ENCODE data around the gene BTBD9. TPM values are rescaled to one million over a fixed set of nuclear protein-coding genes. Genes with fewer than 3 reads are reported as not detected.

BTBD9 gene
- total RNA-seq, 2 donors from 2014 or later, result 14.2 to 18.2 TPM

- DNase-seq (ENCODE audit: low spot score), result no peak
- Histone ChIP-seq H3K36me3 (no peaks in the 10 kb centered on the region), H3K4me3 (no peak overlapping the region), H3K27me3 (no peaks in the 10 kb centered on the region), H3K9me3 (no peaks in the 10 kb centered on the region), H3K4me1 (no peaks in the 10 kb centered on the region), H3K27ac (no peak overlapping the region)
- no peak for TF ChIP-seq CTCF (IDR thresholded peaks at IDR 0.05)
These were observed 14.5 kb upstream of the BTBD9 start for GRCh38 chr6:38654263-38654662.

GRCh38 chr6:38651121-38651784 is 11.5 kb upstream of the BTBD9 start:
- Histone ChIP-seq H3K27ac (no peak overlapping the region), H3K4me3 (no peak overlapping the region), H3K36me3 (no peaks in the 10 kb centered on the region), H3K9me3 (no peaks in the 10 kb centered on the region), H3K4me1 (no peaks in the 10 kb centered on the region), H3K27me3 (no peaks in the 10 kb centered on the region)
- no peak for TF ChIP-seq CTCF (IDR thresholded peaks at IDR 0.05)
- DNase-seq (ENCODE audit: low spot score), result no peak

GRCh38 chr6:38650207-38650752 is 10.6 kb upstream of the BTBD9 start:
- no peak overlapping the region for H3K4me3 ChIP-seq

GRCh38 chr6:38649744-38650143 is 10.0 kb upstream of the BTBD9 start:
- no peak overlapping the region for H3K27ac ChIP-seq
- no peaks in the 10 kb centered on the region for H3K27me3 ChIP-seq
- DNase-seq (ENCODE audit: low spot score), result no peak
- no peaks in the 10 kb centered on the region for H3K36me3 ChIP-seq
- peaks cover 0 to 4% of the 10 kb centered on the region in 2 donors for H3K4me1 ChIP-seq
- TF ChIP-seq CTCF (IDR thresholded peaks at IDR 0.05), result no peak
- no peaks in the 10 kb centered on the region for H3K9me3 ChIP-seq
- H3K4me3 ChIP-seq, result no peak overlapping the region

More at GRCh38 chr6:38650207-38650752, 10.6 kb upstream of the BTBD9 start:
- Histone ChIP-seq H3K4me1 (no peaks in the 10 kb centered on the region), H3K36me3 (no peaks in the 10 kb centered on the region), H3K9me3 (no peaks in the 10 kb centered on the region), H3K27ac (no peak overlapping the region), H3K27me3 (no peaks in the 10 kb centered on the region)
- TF ChIP-seq CTCF (IDR thresholded peaks at IDR 0.05), result no peak
- DNase-seq (ENCODE audit: low spot score), result no peak

- DNase-seq (ENCODE audit: low spot score), result no peak
- H3K27ac ChIP-seq, result no peak overlapping the region
- no peaks in the 10 kb centered on the region for H3K36me3 ChIP-seq
- no peaks in the 10 kb centered on the region for H3K9me3 ChIP-seq
- peaks cover 0 to 7% of the 10 kb centered on the region in 2 donors for H3K4me1 ChIP-seq
- H3K4me3 ChIP-seq, result no peak overlapping the region
- TF ChIP-seq CTCF (IDR thresholded peaks at IDR 0.05), result no peak
- no peaks in the 10 kb centered on the region for H3K27me3 ChIP-seq
These were observed 8.9 kb upstream of the BTBD9 start for GRCh38 chr6:38648629-38649028.

All from right atrium auricular region (tissue), 2 donors.